ENCODE measurements around the gene MTCL3.

GRCh38 chr6:127518191-127518709 is 885 bp downstream of the MTCL3 start:
- no peak for TF ChIP-seq CTCF (IDR thresholded peaks at IDR 0.05; ENCODE audit: poor library complexity, severe bottlenecking)
- no peak for TF ChIP-seq RAD21 (conservative IDR thresholded peaks at IDR 0.05)
- TF ChIP-seq EZH2 (IDR thresholded peaks at IDR 0.05; ENCODE audit: borderline replicate concordance, insufficient read depth, low read length, poor library complexity, severe bottlenecking): no peak
- TF ChIP-seq REST (IDR thresholded peaks at IDR 0.05; ENCODE audit: borderline replicate concordance): peak; percentile 69
- TF ChIP-seq EP300 (conservative IDR thresholded peaks at IDR 0.05; ENCODE audit: poor library complexity, severe bottlenecking): no peak
- TF ChIP-seq TAF1 (IDR thresholded peaks at IDR 0.05; ENCODE audit: low read depth): peak; percentile 49
